PFSK-1 (cell line): Measurements from ENCODE around the gene TMPRSS11E.

ENCODE experiments used
- FOXP2 ChIP-seq: optimal IDR thresholded peaks from 2 replicates; pipeline ENCODE3; 2011; ENCODE audit warnings: borderline replicate concordance, control low read depth, inconsistent platforms; ENCODE audit not compliant: insufficient read depth; ENCODE audit errors: extremely low read length, extremely low read depth
- POLR2AphosphoS5 ChIP-seq: IDR thresholded peaks from 2 replicates; pipeline ENCODE4 v1.6.1; 2012; ENCODE audit warnings: low read depth, mild to moderate bottlenecking, control low read depth, low read length, moderate library complexity
- REST ChIP-seq, 2 experiments: IDR thresholded peaks; 2 replicates each; pipeline versions ENCODE4 v1.6.1 to v1.8.0; 2011 to 2012; ENCODE audit warnings: low read depth in 2 of 2, low read length in 2 of 2, control low read depth in 1 of 2, inconsistent platforms in 1 of 2, mild to moderate bottlenecking in 1 of 2, moderate library complexity in 1 of 2; ENCODE audit not compliant: insufficient read depth in 1 of 2
- SIN3A ChIP-seq: IDR thresholded peaks from 2 replicates; pipeline ENCODE4 v1.6.1; 2012; ENCODE audit warnings: mild to moderate bottlenecking, low read length, moderate library complexity, borderline replicate concordance; ENCODE audit not compliant: insufficient read depth
- TAF1 ChIP-seq: IDR thresholded peaks from 2 replicates; pipeline ENCODE4 v1.6.1; 2012; ENCODE audit warnings: low read length, control low read depth, borderline replicate concordance; ENCODE audit not compliant: insufficient read depth

TMPRSS11E gene

GRCh38 chr4:68494688-68495087, 47.4 kb downstream of the TMPRSS11E start:
- no peak for TF ChIP-seq SIN3A
- no peak for TF ChIP-seq POLR2AphosphoS5

GRCh38 chr4:68498413-68499007, 51.2 kb downstream of the TMPRSS11E start:
- no peak for TF ChIP-seq FOXP2
- no peak for TF ChIP-seq SIN3A
- no peak for TF ChIP-seq TAF1
- TF ChIP-seq REST (IDR thresholded peaks at IDR 0.05; ENCODE audit: insufficient read depth in 1 of 2, low read depth in 2 of 2, low read length in 2 of 2), result no peak
- no peak for TF ChIP-seq POLR2AphosphoS5

- TF ChIP-seq FOXP2, result no peak
- no peak for TF ChIP-seq REST (IDR thresholded peaks at IDR 0.05; ENCODE audit: insufficient read depth in 1 of 2, low read depth in 2 of 2, low read length in 2 of 2)
- TF ChIP-seq SIN3A, result no peak
- no peak for TF ChIP-seq POLR2AphosphoS5
- no peak for TF ChIP-seq TAF1
Observed at GRCh38 chr4:68499021-68499420, 51.8 kb downstream of the TMPRSS11E start.

- no peak for TF ChIP-seq TAF1
- no peak for TF ChIP-seq FOXP2
- no peak for TF ChIP-seq POLR2AphosphoS5
- TF ChIP-seq SIN3A, result no peak
- TF ChIP-seq REST (IDR thresholded peaks at IDR 0.05; ENCODE audit: insufficient read depth in 1 of 2, low read depth in 2 of 2, low read length in 2 of 2), result no peak
Observed at GRCh38 chr4:68518889-68519288, 71.6 kb downstream of the TMPRSS11E start.

GRCh38 chr4:68520985-68521384, 73.7 kb downstream of the TMPRSS11E start:
- TF ChIP-seq REST (IDR thresholded peaks at IDR 0.05; ENCODE audit: insufficient read depth in 1 of 2, low read depth in 2 of 2, low read length in 2 of 2) (no peak), FOXP2 (no peak), TAF1 (no peak)
